ENCODE measurements around the gene TNRC6B. TPM values are rescaled to one million over a fixed set of nuclear protein-coding genes. Genes with fewer than 3 reads are reported as not detected.

TNRC6B gene
- total RNA-seq, 4 donors from 2014 or later, result 41.8 to 50.9 (median 47.8) TPM

- Histone ChIP-seq H3K4me1 (peaks cover 0 to 5% (median 0%) of the 10 kb centered on the region in 4 donors), H3K27ac (peak overlapping the region in 1 of 4 donors; percentile 8), H3K36me3 (peaks cover 0 to 4% (median 0%) of the 10 kb centered on the region in 3 donors), H3K9me3 (no peaks in the 10 kb centered on the region), H3K4me3 (peak overlapping the region in 1 of 4 donors; percentile 0), H3K27me3 (no peaks in the 10 kb centered on the region)
- TF ChIP-seq CTCF (IDR thresholded peaks at IDR 0.05) (no peak), POLR2A (IDR thresholded peaks at IDR 0.05) (no peak), EP300 (IDR thresholded peaks at IDR 0.05) (no peak)
- 69 to 81% methylated on average over 10 of the region's 10 CpGs for WGBS, 2 donors
- DNase-seq (ENCODE audit: low spot score in 2 of 2), result no peak
Measured at GRCh38 chr22:40385036-40385782, 207.5 kb downstream of the TNRC6B start.

Other genes with a start within 250 kb of the TNRC6B start
- not detected for gene TMA7B, start 217.5 kb upstream of the TNRC6B start, total RNA-seq
- 10 to 100 TPM in 2 of 4 donors, 1 to 10 TPM in 2; 8.2 to 11.2 (median 9.8) TPM for gene FAM83F, start 183.0 kb upstream of the TNRC6B start, total RNA-seq
- 10 to 100 TPM; 36.1 to 71.8 (median 58.1) TPM for gene ADSL, start 168.6 kb downstream of the TNRC6B start, total RNA-seq
- 100 to 1,000 TPM in 1 of 4 donors, 10 to 100 TPM in 3; 47.2 to 106 (median 69.2) TPM for gene SGSM3, start 192.7 kb downstream of the TNRC6B start, total RNA-seq

Data from tibial nerve (tissue), 4 donors.